Lung (tissue), 12 donors: ENCODE measurements around the gene GTPBP2. TPM values are rescaled to one million over a fixed set of nuclear protein-coding genes. Genes with fewer than 3 reads are reported as not detected.

Source experiments
- ATAC-seq: fragments of 200-7000 bp; cut with Tn5 transposase; one replicate; pipeline ENCODE4 v1.9.1; 2020; ENCODE audit warnings: moderate number of reproducible peaks; ENCODE audit not compliant: insufficient read depth, low FRiP score
- DNase-seq, 3 donors: peaks; one replicate each; pipeline ENCODE4 v3.0.0-alpha.2; 2013 to 2017
- H3K27ac ChIP-seq, 2 donors: one replicate each; pipeline ENCODE4 v1.5.1; 2013; ENCODE audit warnings: mild to moderate bottlenecking in 2 of 2, moderate library complexity in 2 of 2, control low read depth in 1 of 2, inconsistent platforms in 1 of 2, low read depth in 1 of 2, low read length in 1 of 2
- H3K27me3 ChIP-seq, 3 donors: one replicate each; pipeline ENCODE4 v1.5.1; 2013; ENCODE audit warnings: low read length in 2 of 3; ENCODE audit not compliant: control insufficient read depth in 3 of 3, insufficient read depth in 3 of 3
- H3K36me3 ChIP-seq, 4 donors: one replicate each; pipeline ENCODE4 v1.5.1; 2013; ENCODE audit warnings: low read length in 4 of 4, mild to moderate bottlenecking in 1 of 4, moderate library complexity in 1 of 4; ENCODE audit not compliant: control insufficient read depth in 4 of 4, insufficient read depth in 4 of 4
- H3K4me1 ChIP-seq, 5 donors: one replicate each; pipeline ENCODE4 v1.5.1; 2013; ENCODE audit warnings: low read length in 5 of 5, mild to moderate bottlenecking in 2 of 5, moderate library complexity in 1 of 5; ENCODE audit not compliant: control insufficient read depth in 5 of 5, insufficient read depth in 5 of 5
- H3K4me3 ChIP-seq: one replicate; pipeline ENCODE4 v1.5.1; 2013; ENCODE audit warnings: mild to moderate bottlenecking, control low read depth, moderate library complexity
- H3K9ac ChIP-seq, 2 donors: one replicate each; pipeline ENCODE4 v1.5.1; 2013; ENCODE audit warnings: low read length in 2 of 2, control low read depth in 1 of 2; ENCODE audit not compliant: insufficient read depth in 1 of 2
- H3K9me3 ChIP-seq, 4 donors: one replicate each; pipeline ENCODE4 v1.5.1; 2013; ENCODE audit warnings: low read length in 3 of 4, mild to moderate bottlenecking in 1 of 4, moderate library complexity in 1 of 4; ENCODE audit not compliant: control insufficient read depth in 4 of 4, insufficient read depth in 3 of 4
- WGBS, 2 donors: extraction: QIAGEN DNeasy Blood & Tissue Kit; methylation state at CpG; one replicate each; pipeline ENCODE4 v1.1.7; 2013; 5-methylcytosine and 5-hydroxymethylcytosine counted together
- polyA plus RNA-seq, 2 donors: library from polyadenylated mRNA; stranded (reverse); fragments of 200-250 nt; gene quantifications; one replicate each; pipeline ENCODE4 v1.2.1, GENCODE V29; 2013
- total RNA-seq, 2 donors: library from RNA; depleted of rRNA in 1 of 2; stranded (reverse); fragments of >200 nt in 1 of 2; gene quantifications; one replicate each; pipeline ENCODE4 v1.2.1, GENCODE V29; 2014 to 2021
- TF ChIP-seq, protein P1 (sequence below): IDR thresholded peaks from 2 replicates; pipeline ENCODE4 v1.5.1; 2012; ENCODE audit warnings: mild to moderate bottlenecking; ENCODE audit errors: control extremely low read depth, extremely low read depth
- donor health status: control.
- donor health status: control.
- donor health status: Bipolar disorder and iron deficiency.
- donor health status: healthy.
- donor health status: DM: yes; HTN: yes; CAD: no.

Gene GTPBP2
- total and polyA plus RNA-seq, 4 donors: 49.9 to 78.4 (median 60.8) TPM

DNA sequence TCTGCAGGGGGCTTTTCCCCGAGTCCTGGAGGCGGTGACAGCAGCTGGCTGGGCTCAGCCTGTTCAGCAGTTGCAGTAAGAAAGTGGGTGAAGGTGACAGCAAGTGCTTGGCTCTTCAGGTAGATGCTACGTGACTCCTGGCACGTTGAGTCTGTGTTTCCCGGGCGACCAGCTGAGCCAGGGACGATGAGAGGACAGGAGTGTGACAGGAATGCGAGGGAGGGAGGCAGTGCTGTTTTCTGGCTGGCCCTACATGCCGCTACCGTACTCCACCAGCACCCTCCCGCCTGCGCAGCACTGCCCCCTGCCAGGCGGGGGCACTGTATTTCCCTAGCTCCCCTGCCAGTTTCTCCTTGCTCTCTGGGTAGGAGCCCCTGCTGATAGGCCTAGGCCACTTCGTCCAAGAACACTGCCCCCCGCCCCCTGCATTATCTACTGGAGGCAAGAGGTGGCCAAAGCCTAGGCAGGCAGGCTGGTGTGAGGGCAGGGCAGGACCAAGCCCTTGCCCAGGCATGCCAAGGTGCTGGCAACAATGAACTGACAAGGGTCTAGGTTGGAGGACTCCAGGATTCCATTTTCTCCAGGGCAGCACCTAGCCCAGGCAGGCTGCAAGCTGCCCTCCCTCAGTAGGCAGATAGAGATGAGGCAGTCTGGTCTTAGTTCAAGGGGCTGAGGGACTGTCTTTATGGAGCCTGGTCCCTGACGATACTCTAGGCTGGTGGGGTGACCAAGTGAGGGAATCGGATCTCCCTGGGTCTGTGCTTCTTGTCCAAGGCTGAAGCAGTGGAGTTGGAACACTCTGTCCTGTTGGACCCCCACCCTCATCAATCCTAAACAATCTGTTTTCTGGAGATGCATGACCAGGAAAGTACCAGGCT, 39.3 kb upstream of the GTPBP2 start:
- peak overlapping the region in 1 of 2 donors; percentile 29 for H3K27ac ChIP-seq

GRCh38 chr6:43667245-43668150, 38.4 kb upstream of the GTPBP2 start:
- TF ChIP-seq, protein P1, sequence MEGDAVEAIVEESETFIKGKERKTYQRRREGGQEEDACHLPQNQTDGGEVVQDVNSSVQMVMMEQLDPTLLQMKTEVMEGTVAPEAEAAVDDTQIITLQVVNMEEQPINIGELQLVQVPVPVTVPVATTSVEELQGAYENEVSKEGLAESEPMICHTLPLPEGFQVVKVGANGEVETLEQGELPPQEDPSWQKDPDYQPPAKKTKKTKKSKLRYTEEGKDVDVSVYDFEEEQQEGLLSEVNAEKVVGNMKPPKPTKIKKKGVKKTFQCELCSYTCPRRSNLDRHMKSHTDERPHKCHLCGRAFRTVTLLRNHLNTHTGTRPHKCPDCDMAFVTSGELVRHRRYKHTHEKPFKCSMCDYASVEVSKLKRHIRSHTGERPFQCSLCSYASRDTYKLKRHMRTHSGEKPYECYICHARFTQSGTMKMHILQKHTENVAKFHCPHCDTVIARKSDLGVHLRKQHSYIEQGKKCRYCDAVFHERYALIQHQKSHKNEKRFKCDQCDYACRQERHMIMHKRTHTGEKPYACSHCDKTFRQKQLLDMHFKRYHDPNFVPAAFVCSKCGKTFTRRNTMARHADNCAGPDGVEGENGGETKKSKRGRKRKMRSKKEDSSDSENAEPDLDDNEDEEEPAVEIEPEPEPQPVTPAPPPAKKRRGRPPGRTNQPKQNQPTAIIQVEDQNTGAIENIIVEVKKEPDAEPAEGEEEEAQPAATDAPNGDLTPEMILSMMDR: peak; percentile 94
- no peak overlapping the region for H3K4me3 ChIP-seq
- H3K27ac ChIP-seq: no peak overlapping the region
- ATAC-seq (peak; percentile 68), DNase-seq (peak; percentile 87 to 92 (median 89))
- WGBS, 2 donors: 12 to 17% methylated on average over 14 to 16 of the region's 16 CpGs
- H3K9me3 ChIP-seq: no peaks in the 10 kb centered on the region
- peaks cover 0 to 18% (median 17%) of the 10 kb centered on the region in 4 donors for H3K36me3 ChIP-seq
- peaks cover 2 to 54% (median 28%) of the 10 kb centered on the region in 5 donors for H3K4me1 ChIP-seq
- H3K9ac ChIP-seq: peak overlapping the region; percentile 26 to 43
- no peaks in the 10 kb centered on the region for H3K27me3 ChIP-seq

More for the DNA sequence above, 39.3 kb upstream of the GTPBP2 start:
- ATAC-seq (peak; percentile 61), DNase-seq (peak; percentile 82 to 93 (median 90))
- 26 to 32% methylated on average over 16 to 17 of the region's 17 CpGs for WGBS, 2 donors
- Histone ChIP-seq H3K9me3 (no peaks in the 10 kb centered on the region), H3K4me1 (peaks cover 2 to 63% (median 32%) of the 10 kb centered on the region in 5 donors), H3K36me3 (peaks cover 0 to 21% (median 17%) of the 10 kb centered on the region in 4 donors), H3K4me3 (no peak overlapping the region), H3K27me3 (no peaks in the 10 kb centered on the region), H3K9ac (peak overlapping the region in 1 of 2 donors; percentile 29)
- TF ChIP-seq, protein P1: peak; percentile 31

DNA sequence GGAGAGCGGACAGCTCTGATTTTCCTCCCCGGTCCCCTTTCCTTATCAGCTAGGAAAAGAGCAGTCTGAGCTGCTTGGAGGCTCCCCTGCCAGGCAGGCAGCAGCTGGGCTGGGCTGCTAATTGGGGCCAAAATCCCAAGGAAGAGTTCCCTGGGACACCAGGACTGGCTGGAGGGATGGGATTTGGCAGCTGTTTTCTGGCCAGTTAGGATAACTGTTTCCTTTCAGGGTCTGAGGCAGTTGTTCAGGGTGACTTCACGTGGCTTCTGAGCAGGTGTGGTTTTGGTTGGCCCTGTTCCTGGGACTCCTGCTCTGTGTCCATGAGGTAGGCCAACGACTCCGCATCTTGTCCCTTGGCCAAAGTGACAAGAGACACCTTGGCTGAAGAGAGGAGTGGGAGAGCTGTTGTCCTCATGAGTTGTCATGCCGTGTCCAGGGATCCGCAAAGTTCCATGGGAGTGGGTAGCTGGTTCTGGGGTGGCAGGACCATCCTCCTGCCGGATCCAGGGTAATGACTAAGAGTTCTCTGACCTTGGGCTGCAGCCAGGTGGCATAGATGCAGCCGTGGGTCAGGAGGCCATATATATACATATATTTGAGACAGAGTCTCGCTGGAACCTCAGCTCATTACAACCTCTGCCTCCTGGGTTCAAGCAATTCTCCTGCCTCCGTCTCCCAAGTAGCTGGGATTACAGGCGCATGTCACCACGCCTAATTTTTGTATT, 37.3 kb upstream of the GTPBP2 start:
- Histone ChIP-seq H3K27ac (no peak overlapping the region), H3K9me3 (no peaks in the 10 kb centered on the region), H3K36me3 (peaks cover 0 to 11% (median 9%) of the 10 kb centered on the region in 4 donors), H3K27me3 (no peaks in the 10 kb centered on the region), H3K9ac (no peak overlapping the region), H3K4me3 (no peak overlapping the region), H3K4me1 (peaks cover 2 to 43% (median 20%) of the 10 kb centered on the region in 5 donors)
- ATAC-seq: no peak
- WGBS, 2 donors: 72 to 81% methylated on average over 13 of the region's 13 CpGs
- TF ChIP-seq, protein P1: no peak
- no peak for DNase-seq
